Activated naive CD8-positive, alpha-beta T cell (primary cell): ENCODE results near the gene OR52E6.
A peak's percentile ranks its signal among the peaks of the same experiment; 100 is the strongest.

Experiments
- H3K27ac Mint-ChIP-seq: one replicate; pipeline ENCODE4 v1.8.0; 2021; ENCODE audit warnings: mixed read lengths
- H3K27me3 Mint-ChIP-seq: one replicate; pipeline ENCODE4 v1.8.0; 2021; ENCODE audit warnings: mixed read lengths
- H3K36me3 Mint-ChIP-seq: one replicate; pipeline ENCODE4 v1.8.0; 2021; ENCODE audit warnings: mixed read lengths
- H3K4me1 Mint-ChIP-seq: one replicate; pipeline ENCODE4 v1.8.0; 2021; ENCODE audit warnings: low read depth, mixed read lengths
- H3K4me3 Mint-ChIP-seq: one replicate; pipeline ENCODE4 v1.8.0; 2021; ENCODE audit warnings: mild to moderate bottlenecking, mixed read lengths
- H3K9me3 Mint-ChIP-seq: one replicate; pipeline ENCODE4 v1.8.0; 2021; ENCODE audit warnings: low read depth, mixed read lengths

The OR52E6 gene

DNA sequence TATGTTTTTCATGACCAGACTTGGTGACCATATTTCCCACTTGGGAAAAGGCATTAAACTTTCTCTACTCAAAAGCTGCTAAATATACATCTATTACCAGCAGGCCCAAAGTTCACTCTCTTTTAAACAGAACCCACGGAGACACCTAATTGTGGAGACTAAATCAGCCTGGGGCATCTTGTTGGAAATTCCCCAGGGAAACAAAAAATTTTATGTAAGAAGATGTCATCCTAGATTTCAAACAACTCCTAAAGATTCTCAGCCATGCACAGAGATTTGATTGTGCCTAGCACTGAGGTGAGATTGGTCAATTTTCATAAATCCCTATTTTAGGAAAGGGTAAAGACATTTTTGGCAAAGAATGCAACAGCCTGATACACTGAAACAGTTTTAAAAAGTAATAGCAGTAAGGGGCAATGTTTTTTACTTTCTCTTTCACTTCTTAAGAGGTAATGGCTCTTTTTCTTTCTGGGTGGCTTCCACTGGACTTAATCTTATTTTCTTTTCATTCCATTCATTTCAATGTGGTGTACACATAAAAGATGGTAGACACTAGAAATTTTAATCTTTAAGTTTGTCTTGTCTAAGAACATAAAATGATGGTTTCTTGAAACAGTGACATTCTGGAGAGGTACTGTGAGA, 23.3 kb downstream of the OR52E6 start:
- H3K27me3 Mint-ChIP-seq = peaks cover 1% of the 10 kb centered on the region
- H3K4me3 Mint-ChIP-seq = peak overlapping the region; percentile 83
- peaks cover 13% of the 10 kb centered on the region for H3K4me1 Mint-ChIP-seq
- H3K36me3 Mint-ChIP-seq = no peaks in the 10 kb centered on the region
- H3K27ac Mint-ChIP-seq = peak overlapping the region; percentile 16
- no peaks in the 10 kb centered on the region for H3K9me3 Mint-ChIP-seq

DNA sequence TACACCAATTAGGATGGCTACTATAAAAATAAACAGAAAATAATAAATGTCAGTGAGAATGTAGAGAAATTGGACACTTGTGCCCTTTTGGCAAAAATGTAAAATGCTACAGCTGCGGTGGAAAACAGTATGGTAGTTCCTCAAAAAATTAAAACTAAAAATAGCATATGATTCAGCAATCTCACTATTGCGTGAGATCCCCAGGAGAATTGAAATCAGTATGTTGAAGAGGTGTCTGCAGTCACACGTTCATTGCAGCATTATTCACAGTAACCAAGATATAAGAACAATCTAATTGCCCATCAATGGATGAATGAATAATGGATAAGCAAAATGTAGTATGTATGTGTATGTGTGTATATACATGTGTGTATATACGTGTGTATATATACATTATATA, 26.2 kb downstream of the OR52E6 start:
- peaks cover 13% of the 10 kb centered on the region for H3K4me1 Mint-ChIP-seq
- H3K9me3 Mint-ChIP-seq = no peaks in the 10 kb centered on the region
- no peak overlapping the region for H3K27ac Mint-ChIP-seq
- no peaks in the 10 kb centered on the region for H3K36me3 Mint-ChIP-seq
- H3K4me3 Mint-ChIP-seq = no peak overlapping the region
- no peaks in the 10 kb centered on the region for H3K27me3 Mint-ChIP-seq

DNA sequence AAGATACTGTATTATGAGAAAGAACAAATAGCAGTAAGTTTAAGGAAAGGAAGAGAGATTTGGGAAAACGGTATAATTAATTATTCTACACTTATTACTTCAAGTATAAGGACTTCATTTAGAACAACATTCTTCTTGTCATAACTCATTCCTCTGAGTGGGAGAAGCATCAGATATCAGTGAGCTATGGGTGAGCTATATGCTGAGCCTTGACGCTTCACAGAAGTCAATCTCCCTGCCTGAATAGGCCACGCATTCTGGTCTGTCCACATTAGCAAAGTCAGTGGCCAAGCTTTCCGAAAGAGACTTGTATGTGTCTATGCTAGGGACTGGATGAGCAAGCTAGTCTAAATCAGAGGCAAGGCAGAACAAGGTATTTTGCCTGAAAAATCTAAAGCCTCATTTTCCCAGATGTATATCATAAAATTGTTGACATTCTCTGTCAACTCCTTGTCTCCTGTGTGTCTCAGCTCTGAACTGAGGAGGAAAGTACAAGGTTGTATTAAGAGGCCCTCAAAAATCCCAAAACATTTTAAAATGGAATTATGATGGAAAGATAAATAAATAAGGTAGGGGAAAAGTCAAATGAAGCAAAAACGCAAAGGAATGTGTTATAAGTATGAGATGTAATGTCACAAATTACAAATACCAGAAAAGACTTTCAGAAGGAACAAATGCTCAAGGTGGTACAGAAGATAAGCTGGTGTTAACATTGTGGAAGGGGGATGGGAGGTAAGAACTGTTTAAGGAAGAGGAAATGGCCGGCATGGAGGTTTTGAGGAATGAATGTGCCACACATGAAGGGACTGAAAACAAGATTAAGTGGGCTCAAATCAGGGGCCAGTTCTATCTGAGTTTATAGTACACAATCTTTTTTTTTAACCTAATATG, 31.5 kb downstream of the OR52E6 start:
- Mint-ChIP-seq H3K27me3 (peaks cover 8% of the 10 kb centered on the region), H3K36me3 (no peaks in the 10 kb centered on the region), H3K27ac (no peak overlapping the region), H3K9me3 (no peaks in the 10 kb centered on the region), H3K4me1 (peaks cover 6% of the 10 kb centered on the region), H3K4me3 (no peak overlapping the region)

DNA sequence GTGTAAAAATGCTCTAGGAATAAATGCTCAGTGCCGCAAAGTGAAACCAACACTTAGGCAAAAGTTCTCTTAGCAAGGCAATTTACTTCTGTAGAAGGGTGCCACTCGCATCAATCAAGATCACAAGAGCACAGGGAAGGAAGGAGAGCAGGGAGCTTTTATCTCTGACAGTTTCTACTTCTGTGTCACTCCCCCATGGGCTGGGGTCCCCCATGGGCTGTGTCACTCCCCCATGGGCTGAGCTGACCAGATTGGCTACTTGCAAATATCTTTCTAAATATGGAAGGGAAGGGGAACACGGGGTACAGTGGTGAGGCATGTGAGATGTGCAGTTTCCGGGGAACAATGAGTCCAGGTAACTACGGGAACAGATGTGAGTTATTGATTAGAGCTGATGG, 32.6 kb downstream of the OR52E6 start:
- peaks cover 6% of the 10 kb centered on the region for H3K4me1 Mint-ChIP-seq
- peak overlapping the region; percentile 88 for H3K4me3 Mint-ChIP-seq
- H3K27me3 Mint-ChIP-seq = peaks cover 8% of the 10 kb centered on the region
- H3K9me3 Mint-ChIP-seq = peaks cover 4% of the 10 kb centered on the region
- peaks cover 2% of the 10 kb centered on the region for H3K36me3 Mint-ChIP-seq
- H3K27ac Mint-ChIP-seq = no peak overlapping the region

DNA sequence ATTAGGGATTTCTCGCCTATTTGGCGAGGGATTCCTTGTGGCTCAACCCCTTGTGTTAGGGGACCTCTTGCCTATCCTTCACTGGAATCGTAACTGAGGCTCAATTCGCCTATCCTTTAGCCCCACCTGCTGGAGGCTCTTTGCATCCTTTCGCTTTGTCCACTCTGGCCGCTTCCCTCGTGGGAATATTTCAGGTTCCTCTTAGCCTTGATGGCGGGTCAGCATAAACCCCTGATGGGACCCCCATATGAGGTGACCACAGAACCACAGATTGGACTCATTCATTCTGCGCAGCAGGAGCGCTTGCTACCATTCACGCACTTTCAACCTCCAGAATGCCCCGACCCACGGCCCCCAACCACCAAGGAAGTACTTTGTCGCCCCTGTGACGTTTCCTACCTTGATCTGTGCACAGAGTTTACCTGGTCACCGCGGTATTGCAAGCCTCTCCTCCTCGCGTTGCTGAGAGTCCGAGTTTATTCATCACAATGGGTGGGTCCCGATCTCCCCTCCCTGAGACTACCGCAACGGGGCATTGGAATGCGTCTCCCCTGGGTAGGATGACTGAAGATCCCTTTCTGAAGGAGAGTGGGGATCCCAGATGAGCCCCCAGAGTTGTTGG, 33.1 kb downstream of the OR52E6 start, which contains the start of gene OR52N2:
Gene OR52N2, plus strand, starts transcription at position 425 of the 622 bp plus-strand sequence. CDS start 11,412 bp downstream, outside the sequence.
- Mint-ChIP-seq H3K27me3 (peaks cover 8% of the 10 kb centered on the region), H3K4me3 (peak within 1 kb of the TSS; percentile 88), H3K9me3 (peaks cover 9% of the 10 kb centered on the region), H3K27ac (no peak within 1 kb of the TSS), H3K4me1 (peaks cover 6% of the 10 kb centered on the region), H3K36me3 (peaks cover 2% of the 10 kb centered on the region)

DNA sequence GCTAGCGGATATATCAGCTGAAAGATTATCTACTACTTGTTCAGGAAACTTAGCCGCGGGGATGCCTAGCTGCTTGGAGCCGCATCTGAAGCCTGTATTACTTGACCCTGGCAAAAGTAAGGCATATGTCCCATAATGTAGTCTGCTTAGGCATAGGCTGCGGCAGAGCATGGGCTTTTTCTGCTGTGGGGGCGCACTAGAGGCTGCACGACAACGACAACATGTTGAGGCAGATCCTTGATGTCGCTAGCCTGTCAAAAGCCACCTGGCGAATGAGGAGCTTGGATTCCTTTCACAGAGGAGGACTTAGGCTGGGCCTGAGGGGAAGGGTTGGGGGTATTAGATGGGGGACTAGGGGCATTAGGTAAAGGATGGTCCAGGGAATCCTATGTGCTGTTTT, 34.1 kb downstream of the OR52E6 start:
- H3K27me3 Mint-ChIP-seq = peaks cover 8% of the 10 kb centered on the region
- peaks cover 2% of the 10 kb centered on the region for H3K36me3 Mint-ChIP-seq
- peaks cover 16% of the 10 kb centered on the region for H3K9me3 Mint-ChIP-seq
- H3K4me1 Mint-ChIP-seq = peaks cover 6% of the 10 kb centered on the region
- H3K27ac Mint-ChIP-seq = no peak overlapping the region
- H3K4me3 Mint-ChIP-seq = no peak overlapping the region

DNA sequence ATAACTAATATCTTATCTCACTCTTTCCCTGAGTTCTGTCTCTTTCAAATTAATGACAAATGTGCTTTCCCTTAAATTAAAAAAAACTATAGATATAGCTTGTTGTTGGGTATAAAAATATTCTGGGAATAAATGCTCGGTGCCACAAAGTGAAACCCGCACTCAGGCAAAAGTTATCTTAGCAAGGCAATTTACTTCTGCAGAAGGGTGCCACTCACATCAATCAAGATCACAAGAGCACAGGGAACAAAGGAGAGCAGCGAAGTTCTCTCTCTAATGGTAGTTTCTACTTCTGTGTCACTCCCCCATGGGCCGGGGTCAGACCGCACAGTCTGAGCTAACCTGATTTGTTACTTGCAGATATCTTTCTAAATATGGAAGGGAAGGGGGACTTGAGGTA, 37.7 kb downstream of the OR52E6 start:
- Mint-ChIP-seq H3K27me3 (peaks cover 8% of the 10 kb centered on the region), H3K9me3 (peaks cover 16% of the 10 kb centered on the region), H3K36me3 (peaks cover 2% of the 10 kb centered on the region), H3K27ac (no peak overlapping the region), H3K4me3 (no peak overlapping the region), H3K4me1 (peaks cover 2% of the 10 kb centered on the region)

DNA sequence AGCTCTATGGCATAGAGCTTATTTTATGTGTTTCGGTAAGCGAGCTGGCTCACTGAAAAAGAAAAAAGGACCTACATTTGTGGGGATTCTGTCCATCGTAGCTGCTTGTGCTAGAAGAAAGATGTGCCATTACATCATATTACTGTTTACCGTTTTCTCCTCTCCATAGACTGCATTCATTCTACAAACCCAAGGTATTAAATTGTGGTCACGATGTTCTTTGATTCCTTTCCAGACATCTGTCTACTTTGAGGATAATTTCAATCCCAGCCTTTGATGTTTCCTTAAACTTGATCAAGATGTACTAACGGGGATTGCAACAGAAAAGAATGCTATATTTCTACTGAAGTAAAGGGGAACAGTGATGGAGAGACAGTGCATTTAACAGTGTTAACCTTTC, 45.2 kb downstream of the OR52E6 start:
- no peaks in the 10 kb centered on the region for H3K9me3 Mint-ChIP-seq
- peaks cover 20% of the 10 kb centered on the region for H3K27me3 Mint-ChIP-seq
- no peaks in the 10 kb centered on the region for H3K4me1 Mint-ChIP-seq
- H3K4me3 Mint-ChIP-seq = no peak overlapping the region
- no peaks in the 10 kb centered on the region for H3K36me3 Mint-ChIP-seq
- no peak overlapping the region for H3K27ac Mint-ChIP-seq

DNA sequence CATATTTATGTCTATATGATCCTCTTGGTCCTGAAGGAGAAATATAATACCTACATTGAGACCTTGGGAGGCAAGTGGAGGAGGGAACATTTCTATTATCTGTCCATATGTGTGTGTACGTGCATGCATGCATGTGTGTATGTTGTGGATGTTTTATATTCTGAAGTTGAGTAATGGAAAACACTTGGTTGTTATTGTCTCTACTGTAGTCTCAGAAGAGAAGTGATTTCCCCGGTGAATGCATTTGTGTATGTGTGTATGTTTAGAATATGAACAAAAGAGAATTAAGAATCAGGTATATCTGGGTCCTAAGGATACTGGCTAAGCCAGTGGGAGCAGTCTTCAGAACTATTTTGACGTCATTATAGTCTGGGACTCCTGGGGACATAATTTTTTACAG, 50.5 kb downstream of the OR52E6 start, which contains the start of gene OR52N1:
Gene OR52N1, minus strand, starts transcription at position 101 of the 400 bp plus-strand sequence. CDS start 2,449 bp downstream, outside the sequence.
- Mint-ChIP-seq H3K4me1 (no peaks in the 10 kb centered on the region), H3K36me3 (no peaks in the 10 kb centered on the region), H3K27me3 (peaks cover 9% of the 10 kb centered on the region), H3K4me3 (no peak within 1 kb of the TSS), H3K27ac (no peak within 1 kb of the TSS), H3K9me3 (no peaks in the 10 kb centered on the region)
